Sigmoid colon (tissue), 7 donors: ENCODE results near the gene RASGRF2. TPM values are rescaled to one million over a fixed set of nuclear protein-coding genes. Genes with fewer than 3 reads are reported as not detected.

ENCODE experiments used
- DNase-seq: peaks from one replicate; pipeline ENCODE4 v3.0.0-alpha.2; 2019
- H3K27ac ChIP-seq, 4 donors: fragments of 200-600 bp; sonication (generic); one replicate each; pipeline ENCODE4 v1.5.1; 2016 to 2019; ENCODE audit warnings: mild to moderate bottlenecking in 1 of 4
- H3K27me3 ChIP-seq, 3 donors: fragments of 200-600 bp; sonication (generic); one replicate each; pipeline ENCODE4 v1.5.1; 2019; ENCODE audit warnings: mild to moderate bottlenecking in 1 of 3
- H3K36me3 ChIP-seq, 4 donors: fragments of 200-600 bp; sonication (generic); one replicate each; pipeline ENCODE4 v1.5.1; 2016 to 2019
- H3K4me1 ChIP-seq, 4 donors: fragments of 200-600 bp; sonication (generic); one replicate each; pipeline ENCODE4 v1.5.1; 2017 to 2019
- H3K4me3 ChIP-seq, 4 donors: fragments of 200-600 bp; sonication (generic); one replicate each; pipeline ENCODE4 v1.5.1; 2017 to 2019; ENCODE audit warnings: mild to moderate bottlenecking in 2 of 4, moderate library complexity in 1 of 4
- H3K9me3 ChIP-seq, 4 donors: fragments of 200-600 bp in 3 of 4; sonication (generic) in 3 of 4; one replicate each; pipeline versions ENCODE4 v1.5.1 to v1.6.1; 2013 to 2019
- EP300 ChIP-seq, 4 donors: sonication (generic); formaldehyde crosslinking; IDR thresholded peaks; one replicate each; pipeline ENCODE4 v1.6.1; 2017; ENCODE audit warnings: antibody characterized with exemption in 4 of 4
- POLR2A ChIP-seq, 2 donors: fragments of 450-650 bp; IDR thresholded peaks; one replicate each; pipeline ENCODE4 v1.6.1; 2016; ENCODE audit warnings: antibody characterized with exemption in 2 of 2, mild to moderate bottlenecking in 2 of 2, moderate library complexity in 2 of 2
- POLR2AphosphoS5 ChIP-seq, 4 donors: sonication (generic); formaldehyde crosslinking; IDR thresholded peaks; one replicate each; pipeline ENCODE4 v1.6.1; 2017; ENCODE audit warnings: antibody characterized with exemption in 4 of 4
- WGBS, 2 donors: extraction: QIAGEN DNeasy Blood & Tissue Kit; methylation state at CpG; one replicate each; pipeline ENCODE4 v1.1.7; 2013; 5-methylcytosine and 5-hydroxymethylcytosine counted together
- intact Hi-C: fragments of 100-400 bp; cut with DNase I; formaldehyde crosslinking; loops from one replicate; pipeline ENCODE4 v1.15.1; 2023
- polyA plus RNA-seq, 3 donors: library from polyadenylated mRNA; stranded (reverse); fragments of 200-250 nt; gene quantifications; one replicate each; pipeline ENCODE4 v1.2.3, GENCODE V29; 2013
- total RNA-seq, 4 donors: library from RNA; depleted of rRNA; stranded (reverse); fragments of >200 nt; gene quantifications; one replicate each; pipeline ENCODE4 v1.1.0, GENCODE V29; 2016
- TF ChIP-seq, protein P1 (sequence below), 4 experiments: fragments of 450-650 bp in 3 of 4; fragments of 200-600 bp in 1 of 4; IDR thresholded peaks; one replicate each; pipeline ENCODE4 v1.5.1; 2016 to 2019; ENCODE audit warnings: antibody characterized with exemption in 4 of 4, mild to moderate bottlenecking in 3 of 4, moderate library complexity in 2 of 4
- donor health status: healthy with polysubstance abuse.
- donor health status: Bipolar disorder and iron deficiency.
- donor health status: healthy.

Gene RASGRF2
- total and polyA plus RNA-seq, 7 donors: under 0.01 to 9.5 (median 6.8) TPM

DNA sequence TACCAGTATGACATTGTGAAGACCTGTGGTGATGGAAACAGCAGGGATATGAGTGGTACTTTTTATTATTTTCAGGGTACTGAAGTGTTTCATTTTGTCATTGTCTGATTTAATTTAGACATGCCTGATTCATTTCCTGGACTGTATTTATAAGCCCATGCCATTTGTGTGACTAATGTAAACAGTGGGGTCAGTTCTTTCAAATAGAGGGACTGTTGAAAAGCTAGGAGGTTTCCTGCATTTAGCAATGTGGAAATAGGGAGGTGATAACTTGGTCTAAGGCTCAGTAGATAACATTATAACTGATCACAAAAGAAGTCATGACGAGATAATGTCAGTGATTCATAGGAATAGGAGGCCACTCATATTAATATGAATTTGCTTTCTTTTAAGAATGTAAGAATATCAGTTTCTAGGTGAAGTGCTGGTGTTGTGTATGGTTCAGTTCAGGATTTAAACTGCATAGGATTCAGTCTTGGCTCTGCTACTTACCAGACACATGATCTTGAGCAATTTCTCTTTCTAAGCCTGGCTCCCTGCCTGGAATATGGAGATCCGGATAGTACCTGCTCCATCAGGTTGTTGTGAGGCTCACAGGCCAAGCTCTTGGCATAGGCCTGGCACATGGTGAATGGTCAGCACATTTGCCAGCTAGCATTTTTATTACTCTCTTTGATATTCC is 7.5 kb downstream of the RASGRF2 start:
- H3K27me3 ChIP-seq: no peaks in the 10 kb centered on the region
- no peaks in the 10 kb centered on the region for H3K36me3 ChIP-seq
- TF ChIP-seq POLR2AphosphoS5 (IDR thresholded peaks at IDR 0.05) (peak in 3 of 4 donors; percentile 40 to 51 (median 41)), EP300 (IDR thresholded peaks at IDR 0.05) (no peak), POLR2A (IDR thresholded peaks at IDR 0.05) (no peak)
- TF ChIP-seq, protein P1, sequence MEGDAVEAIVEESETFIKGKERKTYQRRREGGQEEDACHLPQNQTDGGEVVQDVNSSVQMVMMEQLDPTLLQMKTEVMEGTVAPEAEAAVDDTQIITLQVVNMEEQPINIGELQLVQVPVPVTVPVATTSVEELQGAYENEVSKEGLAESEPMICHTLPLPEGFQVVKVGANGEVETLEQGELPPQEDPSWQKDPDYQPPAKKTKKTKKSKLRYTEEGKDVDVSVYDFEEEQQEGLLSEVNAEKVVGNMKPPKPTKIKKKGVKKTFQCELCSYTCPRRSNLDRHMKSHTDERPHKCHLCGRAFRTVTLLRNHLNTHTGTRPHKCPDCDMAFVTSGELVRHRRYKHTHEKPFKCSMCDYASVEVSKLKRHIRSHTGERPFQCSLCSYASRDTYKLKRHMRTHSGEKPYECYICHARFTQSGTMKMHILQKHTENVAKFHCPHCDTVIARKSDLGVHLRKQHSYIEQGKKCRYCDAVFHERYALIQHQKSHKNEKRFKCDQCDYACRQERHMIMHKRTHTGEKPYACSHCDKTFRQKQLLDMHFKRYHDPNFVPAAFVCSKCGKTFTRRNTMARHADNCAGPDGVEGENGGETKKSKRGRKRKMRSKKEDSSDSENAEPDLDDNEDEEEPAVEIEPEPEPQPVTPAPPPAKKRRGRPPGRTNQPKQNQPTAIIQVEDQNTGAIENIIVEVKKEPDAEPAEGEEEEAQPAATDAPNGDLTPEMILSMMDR (IDR thresholded peaks at IDR 0.05): no peak
- H3K4me3 ChIP-seq: no peak overlapping the region
- no peaks in the 10 kb centered on the region for H3K9me3 ChIP-seq
- DNase-seq: peak; percentile 81
- intact Hi-C loops: loop anchor here (10.0 kb wide), 2 partner anchors 97 to 227 kb away; no protein-coding TSS in a partner anchor
- peaks cover 0 to 15% (median 12%) of the 10 kb centered on the region in 4 donors for H3K4me1 ChIP-seq
- H3K27ac ChIP-seq: peak overlapping the region; percentile 38 to 62 (median 46)
- 31 to 63% methylated on average over 2 of the region's 2 CpGs for WGBS, 2 donors

GRCh38 chr5:80973027-80973426 is 12.9 kb downstream of the RASGRF2 start:
- H3K4me3 ChIP-seq: no peak overlapping the region
- WGBS, 2 donors: 82 to 97% methylated on average over 4 of the region's 4 CpGs
- intact Hi-C loops: no loop called here

DNA sequence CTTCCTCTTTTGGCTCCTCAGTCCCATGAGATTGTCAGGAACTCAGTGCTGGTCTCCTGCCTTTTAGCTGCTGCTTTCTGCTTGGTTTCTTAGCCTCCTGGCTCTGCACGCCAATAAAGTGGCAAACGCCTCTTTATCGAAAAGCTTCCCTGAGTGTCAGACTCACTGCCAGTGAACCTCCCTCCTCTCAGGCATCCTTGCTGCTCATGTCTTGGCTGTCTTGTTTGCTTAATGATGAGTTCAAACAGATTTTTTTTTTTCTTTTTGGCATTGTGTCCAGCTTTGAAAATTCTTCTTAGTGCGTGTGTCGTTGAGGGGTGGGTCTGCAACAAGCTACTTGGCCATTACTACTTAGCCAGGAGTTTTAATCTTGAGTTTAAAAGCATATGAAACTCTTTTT is 14.9 kb downstream of the RASGRF2 start:
- Histone ChIP-seq H3K36me3 (no peaks in the 10 kb centered on the region), H3K4me3 (no peak overlapping the region), H3K27me3 (no peaks in the 10 kb centered on the region), H3K4me1 (no peaks in the 10 kb centered on the region), H3K9me3 (no peaks in the 10 kb centered on the region), H3K27ac (peak overlapping the region in 1 of 4 donors; percentile 42)
- TF ChIP-seq, protein P1 (IDR thresholded peaks at IDR 0.05): no peak
- no peak for TF ChIP-seq EP300 (IDR thresholded peaks at IDR 0.05)
- no peak for DNase-seq
- intact Hi-C loops: no loop called here
- WGBS, 2 donors: 71 to 90% methylated on average over 5 of the region's 5 CpGs

More at GRCh38 chr5:80973027-80973426, 12.9 kb downstream of the RASGRF2 start:
- Histone ChIP-seq H3K9me3 (no peaks in the 10 kb centered on the region), H3K4me1 (peaks cover 0 to 6% (median 2%) of the 10 kb centered on the region in 4 donors), H3K27me3 (no peaks in the 10 kb centered on the region), H3K27ac (no peak overlapping the region), H3K36me3 (no peaks in the 10 kb centered on the region)
- no peak for TF ChIP-seq POLR2AphosphoS5 (IDR thresholded peaks at IDR 0.05)
- TF ChIP-seq, protein P1 (IDR thresholded peaks at IDR 0.05): no peak
- TF ChIP-seq EP300 (IDR thresholded peaks at IDR 0.05): no peak
- no peak for TF ChIP-seq POLR2A (IDR thresholded peaks at IDR 0.05)
- DNase-seq: no peak

GRCh38 chr5:80976985-80977384 is 16.8 kb downstream of the RASGRF2 start:
- no peaks in the 10 kb centered on the region for H3K9me3 ChIP-seq
- no peaks in the 10 kb centered on the region for H3K4me1 ChIP-seq
- intact Hi-C loops: no loop called here
- no peaks in the 10 kb centered on the region for H3K27me3 ChIP-seq
- DNase-seq: no peak
- no peaks in the 10 kb centered on the region for H3K36me3 ChIP-seq
- no peak overlapping the region for H3K4me3 ChIP-seq
- 89 to 92% methylated on average over 4 of the region's 4 CpGs for WGBS, 2 donors
- TF ChIP-seq, protein P1 (IDR thresholded peaks at IDR 0.05): no peak
- TF ChIP-seq EP300 (IDR thresholded peaks at IDR 0.05): no peak
- no peak for TF ChIP-seq POLR2A (IDR thresholded peaks at IDR 0.05)
- TF ChIP-seq POLR2AphosphoS5 (IDR thresholded peaks at IDR 0.05): no peak
- H3K27ac ChIP-seq: no peak overlapping the region
